Measurements from ENCODE around the gene PCDH9. TPM values are rescaled to one million over a fixed set of nuclear protein-coding genes. Genes with fewer than 3 reads are reported as not detected.

Gene PCDH9
- total and polyA plus RNA-seq, 9 donors: 0.18 to 6.5 (median 1.3) TPM

GRCh38 chr13:66879988-66880387 lies 350.1 kb downstream of the PCDH9 start:
- intact Hi-C loops (cut with DNase I): no loop called here
- WGBS, 3 donors: 83 to 88% (median 87%) methylated on average over 1 of the region's 1 CpG
- Histone ChIP-seq H3K27ac (no peak overlapping the region), H3K36me3 (no peaks in the 10 kb centered on the region), H3K4me1 (ENCODE audit: insufficient read depth) (no peaks in the 10 kb centered on the region), H3K27me3 (no peaks in the 10 kb centered on the region), H3K4me3 (no peak overlapping the region), H3K9me3 (no peaks in the 10 kb centered on the region)
- no peak for DNase-seq
- TF ChIP-seq POLR2A (IDR thresholded peaks at IDR 0.05): no peak
- TF ChIP-seq CTCF (IDR thresholded peaks at IDR 0.05): no peak
- TF ChIP-seq EP300 (IDR thresholded peaks at IDR 0.05): no peak

GRCh38 chr13:66875264-66875663 lies 354.9 kb downstream of the PCDH9 start:
- H3K4me3 ChIP-seq: no peak overlapping the region
- no peaks in the 10 kb centered on the region for H3K36me3 ChIP-seq
- 27 to 40% (median 40%) methylated on average over 4 of the region's 4 CpGs for WGBS, 3 donors
- intact Hi-C loops (cut with DNase I): no loop called here
- TF ChIP-seq CTCF (IDR thresholded peaks at IDR 0.05) (no peak), EP300 (IDR thresholded peaks at IDR 0.05) (no peak)
- no peaks in the 10 kb centered on the region for H3K4me1 ChIP-seq (ENCODE audit: insufficient read depth)
- no peak for DNase-seq
- H3K9me3 ChIP-seq: no peaks in the 10 kb centered on the region
- no peaks in the 10 kb centered on the region for H3K27me3 ChIP-seq
- no peak overlapping the region for H3K27ac ChIP-seq

- Histone ChIP-seq H3K4me3 (no peak overlapping the region), H3K4me1 (ENCODE audit: insufficient read depth) (peaks cover 1% of the 10 kb centered on the region), H3K27ac (no peak overlapping the region), H3K36me3 (no peaks in the 10 kb centered on the region), H3K27me3 (no peaks in the 10 kb centered on the region), H3K9me3 (no peaks in the 10 kb centered on the region)
- TF ChIP-seq CTCF (IDR thresholded peaks at IDR 0.05) (no peak), POLR2A (IDR thresholded peaks at IDR 0.05) (no peak), EP300 (IDR thresholded peaks at IDR 0.05) (no peak)
- no peak for DNase-seq
- intact Hi-C loops (cut with DNase I): no loop called here
- WGBS, 3 donors: 17 to 22% (median 22%) methylated on average over 3 of the region's 3 CpGs
Observed at GRCh38 chr13:66864627-66865026, 365.5 kb downstream of the PCDH9 start.

GRCh38 chr13:66860878-66861417 lies 369.2 kb downstream of the PCDH9 start:
- DNase-seq: no peak
- intact Hi-C loops (cut with DNase I): no loop called here
- H3K27me3 ChIP-seq: no peaks in the 10 kb centered on the region
- no peak for TF ChIP-seq POLR2A (IDR thresholded peaks at IDR 0.05)
- TF ChIP-seq CTCF (IDR thresholded peaks at IDR 0.05): no peak
- TF ChIP-seq EP300 (IDR thresholded peaks at IDR 0.05): no peak
- H3K4me3 ChIP-seq: no peak overlapping the region
- H3K9me3 ChIP-seq: no peaks in the 10 kb centered on the region
- 66 to 82% (median 73%) methylated on average over 2 of the region's 2 CpGs for WGBS, 3 donors
- H3K36me3 ChIP-seq: no peaks in the 10 kb centered on the region
- H3K4me1 ChIP-seq (ENCODE audit: insufficient read depth): peaks cover 1% of the 10 kb centered on the region
- H3K27ac ChIP-seq: no peak overlapping the region
